PC-3 (cell line): ENCODE measurements around the gene ASTN2. TPM values are rescaled to one million over a fixed set of nuclear protein-coding genes. Genes with fewer than 3 reads are reported as not detected.

Source experiments
- ATAC-seq: fragments of 200-7000 bp; cut with Tn5 transposase; 2 replicates; pipeline ENCODE4 v1.9.1; 2020; ENCODE audit warnings: mild to moderate bottlenecking, moderate library complexity
- BruUV-seq: library from RNA; stranded (reverse); fragments of 400-500 nt; replicated peaks from 2 replicates; lab custom pipeline; 2021; lab: Mats Ljungman, UMichigan
- CTCF ChIA-PET: fragments of 300-600 bp; sonication (Branson Sonifier 250); formaldehyde crosslinking; loops from one replicate; lab custom pipeline; 2022; ENCODE audit warnings: antibody characterized with exemption; lab: Charles Lee
- POLR2A ChIA-PET: fragments of 300-600 bp; sonication (Branson Sonifier 250); formaldehyde crosslinking; loops from one replicate; lab custom pipeline; 2022; ENCODE audit warnings: antibody characterized with exemption; ENCODE audit not compliant: unreplicated experiment; lab: Charles Lee
- DNase-seq: peaks from one replicate; pipeline ENCODE4 v3.0.0-alpha.2; 2015
- H2AFZ ChIP-seq: fragments of 300-600 bp; sonication (generic); 2 replicates; pipeline ENCODE4 v1.6.0; 2016; ENCODE audit warnings: antibody characterized with exemption, low read length
- H3F3A ChIP-seq: fragments of 300-600 bp; sonication (generic); one replicate; pipeline ENCODE4 v1.6.0; 2017; ENCODE audit warnings: antibody characterized with exemption, low read length, control low read depth, mild to moderate bottlenecking; ENCODE audit not compliant: unreplicated experiment
- H3K27ac ChIP-seq: fragments of 300-600 bp; sonication (generic); 2 replicates; pipeline ENCODE4 v1.5.1; 2016; ENCODE audit warnings: mild to moderate bottlenecking, low read length
- H3K27me3 ChIP-seq: fragments of 300-600 bp; sonication (generic); 2 replicates; pipeline ENCODE4 v1.6.1; 2016; ENCODE audit warnings: low read length, mixed read lengths
- H3K36me3 ChIP-seq: fragments of 300-600 bp; sonication (generic); 2 replicates; pipeline ENCODE4 v1.6.1; 2016; ENCODE audit warnings: low read depth, mixed run types, low read length, mixed read lengths
- H3K4me1 ChIP-seq: fragments of 300-600 bp; sonication (generic); 2 replicates; pipeline ENCODE4 v1.5.1; 2016; ENCODE audit warnings: low read length; ENCODE audit not compliant: insufficient read depth
- H3K4me2 ChIP-seq: fragments of 300-600 bp; sonication (generic); 2 replicates; pipeline ENCODE4 v1.6.0; 2016; ENCODE audit warnings: low read length
- H3K4me3 ChIP-seq: fragments of 300-600 bp; sonication (generic); 2 replicates; pipeline ENCODE4 v1.5.1; 2016; ENCODE audit warnings: mild to moderate bottlenecking, low read length, mixed read lengths
- H3K79me2 ChIP-seq: fragments of 300-600 bp; sonication (generic); 2 replicates; pipeline ENCODE4 v1.6.1; 2017; ENCODE audit warnings: low read length, mixed read lengths
- H3K9ac ChIP-seq: fragments of 300-600 bp; sonication (generic); 2 replicates; pipeline ENCODE4 v1.6.0; 2016; ENCODE audit warnings: mild to moderate bottlenecking, low read length
- H3K9me2 ChIP-seq: fragments of 300-600 bp; sonication (generic); replicated peaks from 2 replicates; pipeline ENCODE4 v1.6.1; 2016; ENCODE audit warnings: mixed run types, low read length, mixed read lengths
- H3K9me3 ChIP-seq: fragments of 300-600 bp; sonication (generic); 2 replicates; pipeline ENCODE4 v1.6.1; 2016; ENCODE audit warnings: low read length, mixed read lengths
- H4K20me1 ChIP-seq: fragments of 300-600 bp; sonication (generic); 2 replicates; pipeline ENCODE4 v1.6.1; 2016; ENCODE audit warnings: low read length, mixed read lengths
- EZH2 ChIP-seq: fragments of 300-600 bp; sonication (generic); IDR thresholded peaks from one replicate; pipeline ENCODE4 v1.6.1; 2017; ENCODE audit warnings: antibody characterized with exemption, mild to moderate bottlenecking, low read length; ENCODE audit not compliant: unreplicated experiment
- EZH2phosphoT487 ChIP-seq: fragments of 300-600 bp; sonication (generic); IDR thresholded peaks from 2 replicates; pipeline ENCODE4 v1.6.1; 2018; ENCODE audit warnings: mild to moderate bottlenecking, antibody characterized with exemption, low read length, borderline replicate concordance
- intact Hi-C: fragments of 100-400 bp; cut with micrococcal nuclease; formaldehyde crosslinking; loops from 2 replicates; pipeline ENCODE4 v1.9.0; 2023
- total RNA-seq: library from RNA; depleted of rRNA; stranded (reverse); fragments of >200 nt; gene quantifications from 2 replicates; pipeline ENCODE4 v1.2.3, GENCODE V29; 2014
- TF ChIP-seq, protein P1 (sequence below): fragments of 300-600 bp; sonication (generic); conservative IDR thresholded peaks from 2 replicates; pipeline ENCODE4 v1.5.1; 2017; ENCODE audit warnings: antibody characterized with exemption, low read depth, mild to moderate bottlenecking, low read length

ASTN2 gene
- total RNA-seq, 1 experiment from 2014 or later = 3.5 TPM

DNA sequence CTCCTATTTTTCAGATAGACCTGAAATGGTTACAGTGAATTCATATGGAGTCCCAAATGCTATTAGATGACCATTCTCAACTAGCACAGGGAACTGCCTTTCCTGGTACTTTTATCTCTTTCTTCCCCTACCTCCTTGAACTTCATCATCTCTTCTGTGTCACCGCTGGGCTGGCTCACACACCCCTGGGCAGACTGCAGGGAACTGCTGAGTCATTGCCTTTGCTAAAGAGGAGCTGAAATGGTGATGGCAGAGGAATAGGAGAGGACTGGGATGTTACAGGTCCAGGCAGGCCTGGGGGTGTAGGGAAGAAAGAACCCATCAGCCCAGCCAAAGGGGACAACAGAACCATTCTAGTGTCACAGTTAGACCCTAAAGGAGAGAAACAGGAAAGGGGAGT, 322.3 kb downstream of the ASTN2 start:
- Histone ChIP-seq H3K4me2 (no peak overlapping the region), H3K36me3 (no peaks in the 10 kb centered on the region), H3K9me3 (no peaks in the 10 kb centered on the region), H3K9me2 (no peaks in the 10 kb centered on the region), H3K79me2 (no peaks in the 10 kb centered on the region), H4K20me1 (no peaks in the 10 kb centered on the region), H2AFZ (no peak overlapping the region), H3K27ac (no peak overlapping the region), H3K27me3 (no peaks in the 10 kb centered on the region), H3K4me3 (no peak overlapping the region), H3F3A (no peaks in the 10 kb centered on the region), H3K4me1 (no peaks in the 10 kb centered on the region), H3K9ac (no peak overlapping the region)
- DNase-seq = no peak
- no peak for ATAC-seq
- BruUV-seq = no TSS peak
- POLR2A ChIA-PET = no interaction called here
- intact Hi-C loops = no loop called here
- TF ChIP-seq EZH2 = no peak
- TF ChIP-seq, protein P1, sequence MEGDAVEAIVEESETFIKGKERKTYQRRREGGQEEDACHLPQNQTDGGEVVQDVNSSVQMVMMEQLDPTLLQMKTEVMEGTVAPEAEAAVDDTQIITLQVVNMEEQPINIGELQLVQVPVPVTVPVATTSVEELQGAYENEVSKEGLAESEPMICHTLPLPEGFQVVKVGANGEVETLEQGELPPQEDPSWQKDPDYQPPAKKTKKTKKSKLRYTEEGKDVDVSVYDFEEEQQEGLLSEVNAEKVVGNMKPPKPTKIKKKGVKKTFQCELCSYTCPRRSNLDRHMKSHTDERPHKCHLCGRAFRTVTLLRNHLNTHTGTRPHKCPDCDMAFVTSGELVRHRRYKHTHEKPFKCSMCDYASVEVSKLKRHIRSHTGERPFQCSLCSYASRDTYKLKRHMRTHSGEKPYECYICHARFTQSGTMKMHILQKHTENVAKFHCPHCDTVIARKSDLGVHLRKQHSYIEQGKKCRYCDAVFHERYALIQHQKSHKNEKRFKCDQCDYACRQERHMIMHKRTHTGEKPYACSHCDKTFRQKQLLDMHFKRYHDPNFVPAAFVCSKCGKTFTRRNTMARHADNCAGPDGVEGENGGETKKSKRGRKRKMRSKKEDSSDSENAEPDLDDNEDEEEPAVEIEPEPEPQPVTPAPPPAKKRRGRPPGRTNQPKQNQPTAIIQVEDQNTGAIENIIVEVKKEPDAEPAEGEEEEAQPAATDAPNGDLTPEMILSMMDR = no peak
- TF ChIP-seq EZH2phosphoT487 = no peak
- CTCF ChIA-PET = no interaction called here

DNA sequence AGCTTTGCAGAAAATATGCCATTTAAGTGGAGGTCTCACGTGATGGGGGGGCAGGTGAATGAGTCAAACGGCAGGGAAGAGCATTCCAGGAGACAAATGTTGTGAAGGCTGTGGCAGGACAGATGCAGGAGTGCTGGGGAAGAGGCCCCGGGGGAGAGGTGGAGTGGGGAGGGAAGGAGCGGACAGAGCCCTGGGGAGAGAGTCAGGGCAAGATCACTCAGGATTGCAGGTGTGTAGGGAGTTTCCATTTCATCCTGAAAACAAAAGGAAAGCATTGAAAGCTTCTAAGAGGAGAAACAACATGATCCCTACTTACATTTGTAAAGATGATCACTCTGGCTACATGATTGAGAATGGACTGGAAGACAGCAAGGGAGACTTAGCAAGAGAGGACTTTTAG, 323.3 kb downstream of the ASTN2 start:
- Histone ChIP-seq H3K9me3 (no peaks in the 10 kb centered on the region), H3K27me3 (no peaks in the 10 kb centered on the region), H3K4me1 (no peaks in the 10 kb centered on the region), H3F3A (no peaks in the 10 kb centered on the region), H3K4me3 (no peak overlapping the region), H2AFZ (no peak overlapping the region), H4K20me1 (no peaks in the 10 kb centered on the region), H3K9me2 (no peaks in the 10 kb centered on the region), H3K9ac (no peak overlapping the region), H3K4me2 (no peak overlapping the region), H3K79me2 (no peaks in the 10 kb centered on the region), H3K36me3 (no peaks in the 10 kb centered on the region), H3K27ac (no peak overlapping the region)
- intact Hi-C loops = no loop called here
- no peak for ATAC-seq
- TF ChIP-seq, protein P1 = no peak
- TF ChIP-seq EZH2 = no peak
- no peak for TF ChIP-seq EZH2phosphoT487
- CTCF ChIA-PET = no interaction called here
- BruUV-seq = no TSS peak
- no peak for DNase-seq
- POLR2A ChIA-PET = no interaction called here

DNA sequence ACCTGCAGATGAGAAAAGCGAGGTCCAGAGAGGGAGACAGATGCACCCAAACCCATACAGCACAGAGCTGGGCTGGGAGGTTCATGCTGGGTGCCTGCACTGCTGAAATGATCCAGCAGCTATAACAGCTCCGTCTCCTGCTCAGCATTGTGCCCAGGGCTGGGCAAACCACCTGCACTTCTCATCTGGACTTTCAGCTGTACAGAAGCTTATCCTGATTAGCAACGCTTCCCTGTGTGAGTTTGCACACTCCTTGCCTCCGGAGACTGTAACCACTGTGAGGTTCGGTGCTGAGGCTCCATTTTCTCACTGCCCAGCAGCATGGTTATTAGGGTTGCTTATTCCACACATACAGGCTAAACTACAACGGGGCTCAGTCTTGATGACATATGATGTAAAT, 326.1 kb downstream of the ASTN2 start:
- H3K79me2 ChIP-seq = no peaks in the 10 kb centered on the region
- TF ChIP-seq EZH2phosphoT487 (no peak), EZH2 (no peak)
- TF ChIP-seq, protein P1 = no peak

More for the DNA sequence above, 326.1 kb downstream of the ASTN2 start:
- no peaks in the 10 kb centered on the region for H3K9me3 ChIP-seq
- DNase-seq (no peak), ATAC-seq (no peak)
- H3K9me2 ChIP-seq = no peaks in the 10 kb centered on the region
- H3K27ac ChIP-seq = no peak overlapping the region
- H2AFZ ChIP-seq = no peak overlapping the region
- no peaks in the 10 kb centered on the region for H3K36me3 ChIP-seq
- ChIA-PET POLR2A (no interaction called here), CTCF (no interaction called here)
- H3F3A ChIP-seq = no peaks in the 10 kb centered on the region
- BruUV-seq = no TSS peak
- H4K20me1 ChIP-seq = no peaks in the 10 kb centered on the region
- H3K4me2 ChIP-seq = no peak overlapping the region
- H3K4me3 ChIP-seq = no peak overlapping the region
- no peak overlapping the region for H3K9ac ChIP-seq
- intact Hi-C loops = no loop called here
- H3K27me3 ChIP-seq = no peaks in the 10 kb centered on the region
- no peaks in the 10 kb centered on the region for H3K4me1 ChIP-seq
